Measurements from ENCODE around the gene NECTIN2. TPM values are rescaled to one million over a fixed set of nuclear protein-coding genes. Genes with fewer than 3 reads are reported as not detected.

The NECTIN2 gene
- total RNA-seq, 1 donor from 2014 or later = 302 TPM

DNA sequence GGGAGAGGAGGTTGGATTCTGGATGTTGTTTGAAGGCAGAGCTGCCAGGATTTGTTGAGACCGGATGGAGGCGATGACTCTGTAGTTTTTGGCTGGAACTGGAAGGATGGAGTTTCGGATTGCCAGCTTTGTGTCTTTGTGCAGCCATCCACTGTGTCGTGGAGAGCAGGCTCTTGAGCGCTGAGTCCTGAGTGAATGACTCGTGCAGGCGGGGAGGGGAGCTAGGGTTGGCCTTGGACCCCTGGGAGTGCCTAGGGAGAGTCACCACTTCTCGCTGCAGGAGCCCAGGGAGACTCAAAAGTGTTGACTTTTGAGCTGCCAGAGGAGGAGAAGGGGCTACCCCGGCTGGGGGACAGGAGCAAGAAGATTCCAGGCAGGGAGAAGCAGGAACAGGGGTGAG is 48.8 kb downstream of the NECTIN2 start:
- no peak overlapping the region for H3K9ac ChIP-seq (ENCODE audit: low read length)
- no peaks in the 10 kb centered on the region for H3K27me3 ChIP-seq (ENCODE audit: insufficient read depth, low read length)
- DNase-seq (ENCODE audit: low read depth) (no peak), FAIRE-seq (no peak)
- Mint-ChIP-seq H3K27me3 (ENCODE audit: low read depth, unreplicated experiment) (no peaks in the 10 kb centered on the region), H3K36me3 (ENCODE audit: low read depth, unreplicated experiment) (peaks cover 23% of the 10 kb centered on the region), H3K27ac (ENCODE audit: unreplicated experiment) (no peak overlapping the region), H3K9me3 (ENCODE audit: unreplicated experiment) (no peaks in the 10 kb centered on the region), H3K4me1 (ENCODE audit: low read depth, unreplicated experiment) (peaks cover 24% of the 10 kb centered on the region), H3K4me3 (ENCODE audit: unreplicated experiment) (peak overlapping the region; percentile 70)
- TF ChIP-seq, protein P1, sequence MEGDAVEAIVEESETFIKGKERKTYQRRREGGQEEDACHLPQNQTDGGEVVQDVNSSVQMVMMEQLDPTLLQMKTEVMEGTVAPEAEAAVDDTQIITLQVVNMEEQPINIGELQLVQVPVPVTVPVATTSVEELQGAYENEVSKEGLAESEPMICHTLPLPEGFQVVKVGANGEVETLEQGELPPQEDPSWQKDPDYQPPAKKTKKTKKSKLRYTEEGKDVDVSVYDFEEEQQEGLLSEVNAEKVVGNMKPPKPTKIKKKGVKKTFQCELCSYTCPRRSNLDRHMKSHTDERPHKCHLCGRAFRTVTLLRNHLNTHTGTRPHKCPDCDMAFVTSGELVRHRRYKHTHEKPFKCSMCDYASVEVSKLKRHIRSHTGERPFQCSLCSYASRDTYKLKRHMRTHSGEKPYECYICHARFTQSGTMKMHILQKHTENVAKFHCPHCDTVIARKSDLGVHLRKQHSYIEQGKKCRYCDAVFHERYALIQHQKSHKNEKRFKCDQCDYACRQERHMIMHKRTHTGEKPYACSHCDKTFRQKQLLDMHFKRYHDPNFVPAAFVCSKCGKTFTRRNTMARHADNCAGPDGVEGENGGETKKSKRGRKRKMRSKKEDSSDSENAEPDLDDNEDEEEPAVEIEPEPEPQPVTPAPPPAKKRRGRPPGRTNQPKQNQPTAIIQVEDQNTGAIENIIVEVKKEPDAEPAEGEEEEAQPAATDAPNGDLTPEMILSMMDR (IDR thresholded peaks at IDR 0.05; ENCODE audit: insufficient read depth, low read depth, low read length) = no peak
- no peak for TF ChIP-seq EZH2 (IDR thresholded peaks at IDR 0.05; ENCODE audit: insufficient read depth, low read length)
- peaks cover 52% of the 10 kb centered on the region for H4K20me1 ChIP-seq (ENCODE audit: insufficient read depth, low read length)
- H3K9me3 ChIP-seq (ENCODE audit: insufficient read depth, low read depth, low read length) = no peaks in the 10 kb centered on the region
- H3K4me1 ChIP-seq (ENCODE audit: insufficient read depth, low read length) = peaks cover 20% of the 10 kb centered on the region
- H3K4me3 ChIP-seq (ENCODE audit: insufficient read depth, low read depth, low read length) = no peak overlapping the region
- no peak overlapping the region for H3K27ac ChIP-seq (ENCODE audit: low read depth, low read length)
- H3K79me2 ChIP-seq (ENCODE audit: insufficient read depth, low read length) = peaks cover 58% of the 10 kb centered on the region
- H3K36me3 ChIP-seq (ENCODE audit: insufficient read depth, low read length) = peaks cover 20% of the 10 kb centered on the region
- H3K4me2 ChIP-seq (ENCODE audit: low read length) = no peak overlapping the region
- H2AFZ ChIP-seq (ENCODE audit: low read depth, low read length) = no peak overlapping the region

DNA sequence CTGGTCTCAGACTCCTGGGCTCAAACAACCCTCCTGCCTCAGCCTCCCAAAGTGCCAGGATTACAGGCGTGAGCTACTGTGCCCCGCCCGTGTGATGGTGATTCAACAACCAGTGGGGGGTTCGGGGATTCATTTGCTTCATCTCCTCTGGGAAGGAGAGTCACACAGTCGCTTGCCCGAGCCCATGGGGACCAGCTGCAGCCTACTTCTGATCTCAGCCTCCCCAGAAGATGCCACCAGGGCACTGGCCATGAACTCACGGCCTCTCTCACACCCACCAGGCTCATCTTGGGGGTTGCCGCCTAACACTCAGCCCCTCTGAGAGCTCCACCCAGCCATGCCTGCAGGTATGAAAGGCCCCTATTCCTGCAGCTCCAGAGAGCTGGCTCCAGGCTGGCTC is 51.7 kb downstream of the NECTIN2 start:
- H3K79me2 ChIP-seq (ENCODE audit: insufficient read depth, low read length) = peaks cover 39% of the 10 kb centered on the region
- Mint-ChIP-seq H3K4me1 (ENCODE audit: low read depth, unreplicated experiment) (peaks cover 9% of the 10 kb centered on the region), H3K4me3 (ENCODE audit: unreplicated experiment) (no peak overlapping the region), H3K36me3 (ENCODE audit: low read depth, unreplicated experiment) (peaks cover 27% of the 10 kb centered on the region), H3K9me3 (ENCODE audit: unreplicated experiment) (no peaks in the 10 kb centered on the region), H3K27me3 (ENCODE audit: low read depth, unreplicated experiment) (no peaks in the 10 kb centered on the region), H3K27ac (ENCODE audit: unreplicated experiment) (no peak overlapping the region)
- H3K4me1 ChIP-seq (ENCODE audit: insufficient read depth, low read length) = peaks cover 2% of the 10 kb centered on the region
- no peak overlapping the region for H3K9ac ChIP-seq (ENCODE audit: low read length)
- H3K27me3 ChIP-seq (ENCODE audit: insufficient read depth, low read length) = no peaks in the 10 kb centered on the region
- no peak overlapping the region for H3K27ac ChIP-seq (ENCODE audit: low read depth, low read length)
- no peak overlapping the region for H3K4me2 ChIP-seq (ENCODE audit: low read length)
- H3K36me3 ChIP-seq (ENCODE audit: insufficient read depth, low read length) = peaks cover 28% of the 10 kb centered on the region
- H4K20me1 ChIP-seq (ENCODE audit: insufficient read depth, low read length) = peaks cover 54% of the 10 kb centered on the region
- no peak for TF ChIP-seq EZH2 (IDR thresholded peaks at IDR 0.05; ENCODE audit: insufficient read depth, low read length)
- TF ChIP-seq, protein P1 (IDR thresholded peaks at IDR 0.05; ENCODE audit: insufficient read depth, low read depth, low read length) = no peak
- no peak overlapping the region for H3K4me3 ChIP-seq (ENCODE audit: insufficient read depth, low read depth, low read length)
- no peak for FAIRE-seq
- no peaks in the 10 kb centered on the region for H3K9me3 ChIP-seq (ENCODE audit: insufficient read depth, low read depth, low read length)
- DNase-seq (ENCODE audit: low read depth) = no peak
- H2AFZ ChIP-seq (ENCODE audit: low read depth, low read length) = no peak overlapping the region

DNA sequence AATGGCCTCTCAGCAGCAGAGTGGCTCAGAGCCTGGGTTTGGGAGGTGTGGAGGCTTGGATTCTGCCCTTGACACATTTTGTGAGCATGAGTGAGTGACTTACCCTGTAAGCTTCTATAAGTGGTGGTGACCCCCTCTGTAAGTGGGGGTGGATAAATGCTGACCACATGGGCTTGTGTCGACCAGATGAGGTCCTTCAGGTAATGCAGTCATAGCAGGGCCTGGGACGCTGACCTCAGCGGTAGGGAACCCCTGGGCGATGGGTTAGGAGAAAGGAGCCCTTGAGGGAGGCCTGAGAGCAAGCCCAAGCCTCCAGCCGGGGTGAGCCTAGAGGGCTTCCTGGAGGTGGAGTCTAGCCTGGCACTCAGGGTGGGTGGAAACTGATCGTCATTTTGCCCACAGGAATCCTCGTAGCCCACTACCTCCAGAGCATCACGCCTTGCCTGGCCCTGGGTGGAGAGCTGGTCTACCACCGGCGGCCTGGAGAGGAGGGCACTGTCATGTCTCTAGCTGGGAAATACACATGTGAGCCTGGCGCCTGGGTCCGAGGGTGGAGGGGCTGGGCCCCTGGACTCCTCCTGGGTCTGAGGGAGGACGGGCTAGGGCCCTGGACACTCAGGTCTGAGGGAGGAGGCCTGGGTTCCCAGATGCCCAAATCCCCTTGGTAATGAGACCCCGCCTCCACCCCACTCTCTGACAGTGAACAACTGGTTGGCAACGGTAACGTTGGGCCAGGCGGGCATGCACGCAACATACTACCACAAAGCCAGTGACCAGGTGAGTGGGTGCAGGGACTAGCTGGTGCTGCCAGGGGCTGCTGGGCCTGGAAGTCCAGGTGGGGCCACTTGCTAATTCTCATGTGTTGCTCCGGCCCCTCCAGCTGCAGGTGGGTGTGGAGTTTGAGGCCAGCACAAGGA is 54.5 kb downstream of the NECTIN2 start:
- Mint-ChIP-seq H3K27ac (ENCODE audit: unreplicated experiment) (no peak overlapping the region), H3K27me3 (ENCODE audit: low read depth, unreplicated experiment) (no peaks in the 10 kb centered on the region), H3K9me3 (ENCODE audit: unreplicated experiment) (no peaks in the 10 kb centered on the region), H3K4me1 (ENCODE audit: low read depth, unreplicated experiment) (no peaks in the 10 kb centered on the region), H3K36me3 (ENCODE audit: low read depth, unreplicated experiment) (peaks cover 20% of the 10 kb centered on the region), H3K4me3 (ENCODE audit: unreplicated experiment) (no peak overlapping the region)
- H3K9ac ChIP-seq (ENCODE audit: low read length) = no peak overlapping the region
- no peak overlapping the region for H3K27ac ChIP-seq (ENCODE audit: low read depth, low read length)
- H3K4me2 ChIP-seq (ENCODE audit: low read length) = no peak overlapping the region
- peaks cover 16% of the 10 kb centered on the region for H3K36me3 ChIP-seq (ENCODE audit: insufficient read depth, low read length)
- no peak for FAIRE-seq
- H3K27me3 ChIP-seq (ENCODE audit: insufficient read depth, low read length) = peaks cover 4% of the 10 kb centered on the region
- no peaks in the 10 kb centered on the region for H3K4me1 ChIP-seq (ENCODE audit: insufficient read depth, low read length)
- no peak overlapping the region for H3K4me3 ChIP-seq (ENCODE audit: insufficient read depth, low read depth, low read length)
- peaks cover 17% of the 10 kb centered on the region for H3K79me2 ChIP-seq (ENCODE audit: insufficient read depth, low read length)
- H2AFZ ChIP-seq (ENCODE audit: low read depth, low read length) = no peak overlapping the region
- H4K20me1 ChIP-seq (ENCODE audit: insufficient read depth, low read length) = peaks cover 42% of the 10 kb centered on the region
- no peaks in the 10 kb centered on the region for H3K9me3 ChIP-seq (ENCODE audit: insufficient read depth, low read depth, low read length)
- DNase-seq (ENCODE audit: low read depth) = no peak
- TF ChIP-seq, protein P1 (IDR thresholded peaks at IDR 0.05; ENCODE audit: insufficient read depth, low read depth, low read length) = no peak
- no peak for TF ChIP-seq EZH2 (IDR thresholded peaks at IDR 0.05; ENCODE audit: insufficient read depth, low read length)

Measured in astrocyte (in vitro differentiated cells and primary cell).